HL-60/S4 treated with retinoic acid at 250 ng/mL for 4 days and 3 days (cell line): Measurements from ENCODE around the gene CATSPERB.
"Not testable (repeated sequence)": the region's sequence is repeated elsewhere in the genome, so short reads cannot be mapped to it uniquely, and the experiment has no call there.

Experiments used
- in situ Hi-C: fragments of 300-500 bp; cut with MboI; formaldehyde crosslinking; loops from 2 replicates; pipeline ENCODE4 v1.7.0; 2022; ENCODE audit warnings: low sequenced_read_pairs

CATSPERB gene

GRCh38 chr14:91737619-91738018, 5.7 kb upstream of the CATSPERB start:
- in situ Hi-C loops = no loop called here

GRCh38 chr14:91732859-91733477, 1.1 kb upstream of the CATSPERB start:
- in situ Hi-C loops = no loop called here

DNA sequence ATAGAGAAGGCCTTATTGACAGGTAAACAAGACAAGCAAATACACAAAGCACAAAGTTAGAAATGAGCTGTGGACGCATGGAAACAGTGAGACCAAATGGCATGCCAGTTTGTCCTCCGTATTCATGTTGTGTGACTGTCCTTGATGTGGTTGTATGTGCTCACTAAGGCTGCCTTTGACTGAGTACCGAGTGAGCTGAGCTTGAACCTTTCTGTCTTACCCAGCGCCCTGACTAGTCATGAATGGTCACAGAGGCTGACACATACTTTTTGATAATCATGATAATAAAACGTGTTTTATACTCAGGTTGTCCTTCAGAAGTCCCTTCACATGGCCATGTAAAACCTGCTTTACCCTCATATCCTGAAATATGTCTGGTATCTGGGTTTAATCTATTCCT, 553 bp upstream of the CATSPERB start:
- in situ Hi-C loops = no loop called here

GRCh38 chr14:91731018-91731417, 868 bp downstream of the CATSPERB start:
- in situ Hi-C loops = no loop called here

- in situ Hi-C loops = no loop called here
These were observed 2.1 kb downstream of the CATSPERB start for GRCh38 chr14:91729756-91730155.

DNA sequence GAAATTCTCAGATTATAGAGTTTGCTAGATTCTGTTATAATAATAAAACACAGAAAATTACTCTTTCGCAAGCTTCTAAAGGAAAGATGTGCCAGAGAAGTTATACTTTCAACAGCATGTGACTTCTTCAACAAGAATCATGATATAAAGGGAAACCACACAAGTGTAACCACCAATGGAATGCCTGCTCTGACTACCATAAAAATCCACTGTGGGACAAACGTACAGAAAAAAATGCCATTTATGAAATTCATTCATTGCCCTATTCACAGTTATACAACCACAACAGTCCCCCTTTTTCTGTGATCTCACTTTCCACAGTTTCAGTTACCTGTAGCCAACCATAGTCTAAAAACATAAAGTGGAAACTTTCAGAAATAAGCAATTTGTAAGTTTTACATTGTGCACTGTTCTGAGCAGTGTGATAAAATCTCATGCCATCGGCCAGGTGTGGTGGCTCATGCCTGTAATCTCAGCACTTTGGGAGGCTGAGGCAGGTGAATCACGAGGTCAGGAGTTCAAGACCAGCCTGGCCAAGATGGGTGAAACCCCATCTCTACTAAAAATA, 3.2 kb downstream of the CATSPERB start:
- in situ Hi-C loops = no loop called here

GRCh38 chr14:91727121-91727520, 4.8 kb downstream of the CATSPERB start:
- in situ Hi-C loops = no loop called here

DNA sequence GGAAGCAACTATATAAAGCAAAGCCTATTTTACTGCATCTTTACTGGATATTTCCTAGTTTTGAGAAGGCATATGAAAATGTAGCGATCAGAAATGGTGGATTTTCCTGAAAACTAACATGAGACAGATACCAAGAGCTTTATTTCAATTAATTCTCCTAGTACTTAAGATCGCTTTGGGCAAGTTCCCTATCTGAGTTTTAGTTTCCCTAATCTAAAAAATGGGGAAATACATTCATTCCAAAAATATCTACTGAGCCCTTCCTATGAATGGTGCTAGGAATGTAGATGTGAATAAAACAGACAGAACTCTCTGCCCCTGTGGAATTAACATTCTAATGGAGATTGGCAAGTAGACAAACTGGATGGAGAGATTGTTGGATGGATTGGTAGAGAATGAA, 8.4 kb downstream of the CATSPERB start:
- in situ Hi-C loops = no loop called here

DNA sequence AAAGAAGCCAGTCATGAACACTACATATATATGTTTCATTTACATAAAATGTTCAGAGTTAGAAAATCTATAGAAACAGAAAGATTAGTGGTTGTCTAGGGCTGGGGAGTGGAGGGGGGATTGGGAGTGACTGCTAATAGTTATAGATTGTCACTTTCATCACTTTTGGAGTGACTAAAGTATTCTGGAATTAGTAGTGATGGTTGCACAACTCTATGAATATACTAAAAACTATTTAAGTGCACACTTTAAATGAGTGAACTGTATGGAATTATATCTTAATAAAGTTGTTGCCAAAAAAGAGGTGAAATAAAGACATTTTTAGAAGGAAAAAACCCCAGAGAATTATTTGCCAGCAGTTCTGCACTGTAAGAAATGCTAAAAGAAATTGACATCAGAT, 9.5 kb downstream of the CATSPERB start:
- in situ Hi-C loops = no loop called here

- in situ Hi-C loops = no loop called here
These were observed 12.0 kb downstream of the CATSPERB start for GRCh38 chr14:91719839-91720238.

DNA sequence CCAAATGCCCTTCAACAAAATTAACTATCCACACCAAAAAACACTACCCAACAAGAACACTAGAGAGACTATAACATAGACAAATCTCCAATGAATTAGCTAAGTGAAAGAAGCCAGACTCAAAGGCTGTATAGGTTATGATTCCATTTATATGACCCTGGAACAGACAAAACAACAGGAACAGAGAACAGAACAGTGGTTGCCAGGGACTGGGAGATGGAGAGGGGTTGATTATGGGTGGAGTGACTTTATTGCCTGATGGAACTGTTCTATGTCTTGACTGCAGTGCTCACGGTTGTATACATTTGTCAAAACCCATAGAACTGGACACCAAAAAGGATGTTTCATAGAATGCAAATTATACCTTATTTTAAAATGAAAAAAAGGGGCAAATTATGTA, 14.9 kb downstream of the CATSPERB start:
- in situ Hi-C loops = no loop called here

DNA sequence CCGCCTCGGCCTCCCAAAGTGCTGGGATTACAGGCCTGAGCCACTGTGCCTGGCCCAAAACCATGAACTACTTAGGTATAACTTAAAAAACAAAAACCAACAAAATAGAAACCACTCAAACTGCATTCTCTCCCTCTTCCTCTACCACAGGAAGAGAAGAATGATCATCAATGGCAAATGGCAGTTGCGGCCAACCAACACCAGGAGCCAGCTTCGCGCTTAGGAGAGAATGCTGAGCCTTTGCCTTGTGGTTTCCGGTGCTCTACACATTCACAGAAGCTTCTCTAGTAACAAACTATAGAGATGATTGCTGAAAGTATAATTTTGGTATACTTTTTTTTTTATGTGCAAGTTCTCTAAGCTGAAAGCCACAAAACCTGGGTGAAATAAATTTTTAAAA, 17.1 kb downstream of the CATSPERB start:
- in situ Hi-C loops = no loop called here

DNA sequence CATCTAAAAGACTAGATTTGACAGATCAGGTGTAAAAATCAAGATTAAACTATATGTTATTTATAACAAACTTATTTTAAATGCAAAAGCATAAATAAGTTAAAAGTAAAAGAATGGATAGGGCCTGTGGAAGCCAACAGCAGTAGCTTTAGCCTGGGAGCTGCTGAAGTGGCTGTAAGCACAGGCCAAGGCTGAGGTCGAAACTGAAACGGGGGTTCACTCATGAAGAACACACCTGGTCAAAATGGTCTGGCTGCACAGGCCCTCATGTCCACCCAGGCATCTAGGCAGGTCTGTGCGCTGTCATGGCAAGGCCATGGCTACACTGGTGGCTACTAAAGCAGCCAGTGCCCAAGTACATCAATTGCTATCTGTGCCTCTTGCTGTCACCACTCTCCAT, 23.1 kb downstream of the CATSPERB start:
- in situ Hi-C loops = no loop called here

- in situ Hi-C loops = no loop called here
These were observed 24.9 kb downstream of the CATSPERB start for GRCh38 chr14:91706996-91707395.

DNA sequence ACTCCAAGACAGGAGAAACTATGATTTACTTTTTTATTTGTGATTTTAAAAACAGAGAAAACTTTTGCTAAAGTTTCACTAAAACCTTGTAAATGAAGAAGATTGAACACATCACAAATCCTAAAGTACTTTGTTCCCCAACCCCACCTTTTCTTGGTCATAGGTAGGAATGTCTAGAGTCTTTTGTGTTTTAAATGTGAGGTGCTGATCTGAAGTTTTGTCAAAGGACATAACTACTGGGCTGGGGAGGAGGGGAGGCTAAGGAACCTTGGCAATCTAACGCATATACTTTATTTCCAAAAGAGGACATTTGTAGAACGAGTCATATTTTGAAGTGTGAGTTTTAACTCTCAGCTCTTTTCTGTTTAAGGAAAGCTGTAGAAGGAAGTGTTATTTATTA, 37.2 kb downstream of the CATSPERB start:
- in situ Hi-C loops = no loop called here

DNA sequence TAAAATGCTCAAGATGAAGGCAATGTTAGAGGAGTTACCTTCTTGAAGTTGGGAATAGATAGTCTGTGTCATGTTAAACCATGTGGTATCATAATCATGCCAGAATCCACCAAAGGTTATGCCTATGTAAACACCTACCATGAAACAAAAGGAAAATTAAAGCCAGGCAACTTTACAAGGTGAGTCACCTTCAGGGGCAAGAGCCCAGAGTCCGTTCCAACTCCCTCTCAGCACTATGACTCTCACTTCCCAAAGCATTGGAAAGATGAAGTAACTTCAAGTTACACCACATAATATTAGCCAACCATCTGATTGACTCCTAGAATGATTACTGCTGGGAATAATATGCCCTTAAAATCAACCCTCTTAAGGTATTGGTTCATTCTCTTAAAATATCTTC, 38.5 kb downstream of the CATSPERB start:
- in situ Hi-C loops = no loop called here

DNA sequence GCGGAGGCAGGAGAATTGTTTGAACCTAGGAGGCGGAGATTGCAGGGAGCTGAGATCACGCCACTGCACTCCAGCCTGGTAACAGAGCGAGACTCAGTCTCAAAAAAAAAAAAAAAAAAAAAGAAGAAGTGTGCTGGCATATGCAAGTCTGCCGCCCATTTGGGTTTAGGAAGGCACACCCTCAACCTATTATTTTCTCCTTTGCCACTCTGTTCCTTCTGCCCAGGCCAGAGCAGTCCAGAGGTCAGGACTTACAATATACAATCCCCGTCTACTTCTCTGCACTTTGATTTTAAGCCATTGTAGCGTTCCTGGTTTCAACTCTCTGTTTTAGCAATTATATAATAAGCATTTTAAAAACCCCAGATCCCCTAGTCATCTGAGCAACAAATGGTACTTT, 39.8 kb downstream of the CATSPERB start:
- in situ Hi-C loops = no loop called here

DNA sequence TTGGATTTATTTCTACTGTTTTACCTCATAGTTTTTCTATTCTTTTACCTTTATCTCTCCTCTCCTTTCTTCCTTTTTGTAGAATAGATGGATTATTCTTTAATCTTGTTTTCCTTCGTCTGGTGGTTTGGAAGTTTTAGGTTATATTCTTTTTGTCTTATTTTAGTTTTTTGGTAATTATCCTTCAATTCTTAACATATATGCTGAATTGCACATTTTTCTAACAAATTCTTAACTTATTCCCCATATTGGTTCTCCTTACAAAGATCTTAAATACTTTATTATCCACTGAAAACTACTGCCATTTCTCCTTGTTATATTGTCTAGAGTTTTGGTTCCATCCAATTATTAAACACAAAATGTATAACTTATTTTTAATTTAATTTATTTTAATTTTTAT, 42.3 kb downstream of the CATSPERB start:
- in situ Hi-C loops = no loop called here

- in situ Hi-C loops = not testable (repeated sequence)
These were observed 44.5 kb downstream of the CATSPERB start for GRCh38 chr14:91687436-91687835.

DNA sequence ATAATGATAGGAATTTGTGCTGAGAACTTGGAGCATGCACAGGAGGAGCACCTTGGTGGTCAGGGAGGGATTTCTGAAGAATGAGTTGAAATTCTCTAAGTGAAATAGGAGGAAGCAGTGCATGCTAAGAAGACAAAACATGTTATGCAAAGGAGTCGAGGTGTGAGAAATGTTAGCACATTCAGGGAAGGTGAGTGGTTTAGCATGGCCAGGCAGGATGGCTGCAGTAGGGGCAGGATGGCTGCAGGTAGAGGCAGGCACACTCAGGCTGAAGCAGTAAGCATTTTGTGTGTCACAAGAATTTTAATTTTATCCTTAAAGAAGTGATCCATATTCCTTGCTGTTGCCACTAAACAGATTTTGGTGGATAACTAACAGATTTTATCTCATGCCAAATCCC, 46.3 kb downstream of the CATSPERB start:
- in situ Hi-C loops = no loop called here

DNA sequence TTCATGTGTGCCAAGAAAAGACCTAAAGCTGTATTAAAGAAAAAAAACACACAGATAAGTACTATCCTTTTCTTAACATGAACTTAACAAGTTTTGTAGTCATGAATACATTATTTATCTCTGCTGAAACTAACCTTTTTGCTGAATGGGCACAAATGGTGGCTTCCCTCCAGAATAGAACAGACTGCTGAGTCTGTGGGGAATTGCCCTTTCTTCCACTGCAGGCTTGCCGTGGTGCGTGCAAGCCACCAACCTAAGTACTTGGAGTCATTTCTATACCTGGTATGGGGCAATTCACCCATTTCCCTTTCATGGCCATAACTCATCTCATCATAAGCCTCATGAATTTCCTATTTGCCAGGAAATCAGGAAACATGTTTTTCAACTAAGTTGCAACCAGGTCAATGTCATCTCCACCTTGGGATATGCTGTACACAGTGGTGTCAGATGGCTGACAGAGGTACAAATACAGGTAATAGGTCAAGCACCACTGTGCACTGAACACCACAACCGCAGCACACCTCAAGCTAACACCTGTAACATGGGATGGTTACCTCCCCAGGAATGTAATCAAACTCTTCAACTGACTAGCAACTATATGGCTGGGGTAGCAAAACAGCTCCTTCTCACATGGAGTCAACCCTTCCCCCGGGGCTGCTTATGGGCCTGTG, 49.9 kb downstream of the CATSPERB start:
- in situ Hi-C loops = no loop called here

DNA sequence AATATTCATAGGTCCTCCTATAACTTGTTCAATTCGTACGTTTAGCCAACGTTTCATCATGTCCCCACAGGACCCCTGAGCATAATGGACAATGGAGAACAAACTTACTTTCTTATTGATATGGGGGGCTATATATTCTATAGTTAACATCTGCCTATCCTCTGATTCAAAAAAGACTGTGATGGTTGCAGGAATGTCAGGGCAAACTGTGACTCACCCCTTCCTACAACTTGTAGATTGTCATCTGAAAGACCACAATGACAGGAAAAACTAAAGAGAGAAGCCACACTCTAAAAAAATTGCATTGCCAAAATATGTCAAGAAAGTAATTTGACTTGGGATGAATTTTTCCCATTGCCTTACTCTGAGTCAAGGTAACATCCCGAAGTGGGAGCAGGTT, 50.8 kb downstream of the CATSPERB start:
- in situ Hi-C loops = no loop called here

- in situ Hi-C loops = no loop called here
These were observed 52.6 kb downstream of the CATSPERB start for GRCh38 chr14:91679273-91679672.
